Measurements from ENCODE around the gene SPOCK2. TPM values are rescaled to one million over a fixed set of nuclear protein-coding genes. Genes with fewer than 3 reads are reported as not detected.

The SPOCK2 gene
- total and polyA plus RNA-seq, 10 of the 15 experiments (the other 5 are each of a cell fraction or from before 2014, with no cell fraction given): 0.02 to 1.5 (median 0.58) TPM

DNA sequence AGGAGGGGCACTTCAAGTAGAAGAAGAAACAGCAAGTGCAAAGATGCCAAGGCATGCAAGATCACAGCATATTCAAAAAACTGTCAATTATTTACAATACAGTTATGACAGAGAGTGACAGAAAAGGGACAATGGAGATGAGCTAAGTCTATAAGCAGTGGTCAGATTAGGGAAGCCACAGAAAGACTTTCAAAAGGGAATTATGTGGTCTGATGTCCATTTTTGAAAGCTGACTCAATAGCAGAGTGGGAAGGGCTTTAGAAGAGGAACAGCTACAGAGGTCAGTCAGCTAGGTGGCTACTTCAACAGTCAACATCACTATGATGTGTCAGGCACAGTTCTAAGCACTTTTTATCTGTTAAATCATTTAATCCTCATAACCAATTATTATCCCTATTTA is 45.2 kb upstream of the SPOCK2 start:
- H3K4me2 ChIP-seq (ENCODE audit: control insufficient read depth, insufficient read depth): 0 out of 2 replicates have a peak overlapping the region, but pooled peaks have one; percentile 1
- ChIA-PET POLR2A (interaction anchor here (0.6 to 2.7 kb wide), 12 partner anchors 12 to 204 kb away, joined by 4 to 18 read pairs (median 6); partner anchors contain the start of genes ANAPC16 and DDIT4), SMC1A (ENCODE audit: uncharacterized antibody, unreplicated experiment) (interaction anchor here (0.6 to 10.7 kb wide), 30 partner anchors 8 to 237 kb away, joined by 3 to 168 read pairs (median 7); partner anchors contain the start of genes ANAPC16, ASCC1 and DDIT4), RAD21 (ENCODE audit: unreplicated experiment) (interaction anchor here (0.7 to 6.3 kb wide), 18 partner anchors 8 to 298 kb away, joined by 3 to 89 read pairs (median 13); partner anchors contain the start of genes ANAPC16, ASCC1, DDIT4 and PSAP), CTCF (interaction anchor here (0.6 to 6.5 kb wide), 19 partner anchors 15 to 209 kb away, joined by 3 to 127 read pairs (median 10); partner anchors contain the start of genes ANAPC16 and ASCC1)
- no peaks in the 10 kb centered on the region for H4K20me1 ChIP-seq (ENCODE audit: control insufficient read depth, insufficient read depth)
- DNase-seq (ENCODE audit: low read depth, low spot score) (peak; percentile 92), ATAC-seq (peak; percentile 91), FAIRE-seq (peak; percentile 31)
- no peak overlapping the region for H2AFZ ChIP-seq (ENCODE audit: control insufficient read depth, low read depth, low read length)
- no TSS peak for BruUV-seq (replicated peaks)
- H3K4me3 ChIP-seq: 0 out of 2 replicates have a peak overlapping the region, but pooled peaks have one; percentile 4
- in situ Hi-C loops (cut with MboI) (loop anchor here (5.0 kb wide), 1 partner anchor 204 kb away; no protein-coding TSS in a partner anchor), intact Hi-C loops (cut with micrococcal nuclease; ENCODE audit: unreplicated experiment) (loop anchor here (1.0 to 2.0 kb wide), 5 partner anchors 30 to 202 kb away; no protein-coding TSS in a partner anchor)
- H3K9me3 ChIP-seq (replicated peaks; ENCODE audit: control insufficient read depth, insufficient read depth, low read length): peaks cover 4% of the 10 kb centered on the region; the same call in 2 of the 3 replicates
- no peaks in the 10 kb centered on the region for H3K79me2 ChIP-seq (ENCODE audit: control insufficient read depth, insufficient read depth, low read length)
- H3K27ac ChIP-seq (ENCODE audit: control insufficient read depth, insufficient read depth): peak overlapping the region; percentile 75
- no peaks in the 10 kb centered on the region for H3K27me3 ChIP-seq (replicated peaks in 1 of 2; ENCODE audit: control insufficient read depth in 2 of 2, insufficient read depth in 2 of 2, low read length in 1 of 2)
- peaks cover 42% of the 10 kb centered on the region for H3K4me1 ChIP-seq (ENCODE audit: control insufficient read depth, insufficient read depth, low read length)
- H3K9ac ChIP-seq (ENCODE audit: control insufficient read depth, insufficient read depth, low read length): no peak overlapping the region
- peaks cover 2 to 4% of the 10 kb centered on the region in 2 experiments; a peak in 3 of 4 replicates for H3K36me3 ChIP-seq (ENCODE audit: control insufficient read depth in 2 of 2, insufficient read depth in 2 of 2, low read length in 1 of 2)
- TF ChIP-seq LARP7 (IDR thresholded peaks at IDR 0.05) (no peak), STAT3 (IDR thresholded peaks at IDR 0.05; ENCODE audit: low read depth, low read length) (0 out of 2 replicates have a peak, but pooled peaks have one; percentile 52), EGR1 (IDR thresholded peaks at IDR 0.05; ENCODE audit: borderline replicate concordance in 1 of 2, low read depth in 2 of 2, low read length in 2 of 2) (no peak), TARDBP (IDR thresholded peaks at IDR 0.05; ENCODE audit: borderline replicate concordance) (no peak), SPI1 (IDR thresholded peaks at IDR 0.05; ENCODE audit: borderline replicate concordance, insufficient read depth, low read depth, low read length) (peak; percentile 94), ZNF24 (IDR thresholded peaks at IDR 0.05) (peak; percentile 64; the same call in 1 of the 2 replicates), YBX1 (IDR thresholded peaks at IDR 0.05) (no peak), JUNB (IDR thresholded peaks at IDR 0.05) (peak; percentile 91), ZBTB11 (CRISPR knock-in tag; IDR thresholded peaks at IDR 0.05) (no peak)
- TF ChIP-seq, protein P1, sequence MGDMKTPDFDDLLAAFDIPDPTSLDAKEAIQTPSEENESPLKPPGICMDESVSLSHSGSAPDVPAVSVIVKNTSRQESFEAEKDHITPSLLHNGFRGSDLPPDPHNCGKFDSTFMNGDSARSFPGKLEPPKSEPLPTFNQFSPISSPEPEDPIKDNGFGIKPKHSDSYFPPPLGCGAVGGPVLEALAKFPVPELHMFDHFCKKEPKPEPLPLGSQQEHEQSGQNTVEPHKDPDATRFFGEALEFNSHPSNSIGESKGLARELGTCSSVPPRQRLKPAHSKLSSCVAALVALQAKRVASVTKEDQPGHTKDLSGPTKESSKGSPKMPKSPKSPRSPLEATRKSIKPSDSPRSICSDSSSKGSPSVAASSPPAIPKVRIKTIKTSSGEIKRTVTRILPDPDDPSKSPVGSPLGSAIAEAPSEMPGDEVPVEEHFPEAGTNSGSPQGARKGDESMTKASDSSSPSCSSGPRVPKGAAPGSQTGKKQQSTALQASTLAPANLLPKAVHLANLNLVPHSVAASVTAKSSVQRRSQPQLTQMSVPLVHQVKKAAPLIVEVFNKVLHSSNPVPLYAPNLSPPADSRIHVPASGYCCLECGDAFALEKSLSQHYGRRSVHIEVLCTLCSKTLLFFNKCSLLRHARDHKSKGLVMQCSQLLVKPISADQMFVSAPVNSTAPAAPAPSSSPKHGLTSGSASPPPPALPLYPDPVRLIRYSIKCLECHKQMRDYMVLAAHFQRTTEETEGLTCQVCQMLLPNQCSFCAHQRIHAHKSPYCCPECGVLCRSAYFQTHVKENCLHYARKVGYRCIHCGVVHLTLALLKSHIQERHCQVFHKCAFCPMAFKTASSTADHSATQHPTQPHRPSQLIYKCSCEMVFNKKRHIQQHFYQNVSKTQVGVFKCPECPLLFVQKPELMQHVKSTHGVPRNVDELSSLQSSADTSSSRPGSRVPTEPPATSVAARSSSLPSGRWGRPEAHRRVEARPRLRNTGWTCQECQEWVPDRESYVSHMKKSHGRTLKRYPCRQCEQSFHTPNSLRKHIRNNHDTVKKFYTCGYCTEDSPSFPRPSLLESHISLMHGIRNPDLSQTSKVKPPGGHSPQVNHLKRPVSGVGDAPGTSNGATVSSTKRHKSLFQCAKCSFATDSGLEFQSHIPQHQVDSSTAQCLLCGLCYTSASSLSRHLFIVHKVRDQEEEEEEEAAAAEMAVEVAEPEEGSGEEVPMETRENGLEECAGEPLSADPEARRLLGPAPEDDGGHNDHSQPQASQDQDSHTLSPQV (IDR thresholded peaks at IDR 0.05): no peak
- TF ChIP-seq, protein P2, sequence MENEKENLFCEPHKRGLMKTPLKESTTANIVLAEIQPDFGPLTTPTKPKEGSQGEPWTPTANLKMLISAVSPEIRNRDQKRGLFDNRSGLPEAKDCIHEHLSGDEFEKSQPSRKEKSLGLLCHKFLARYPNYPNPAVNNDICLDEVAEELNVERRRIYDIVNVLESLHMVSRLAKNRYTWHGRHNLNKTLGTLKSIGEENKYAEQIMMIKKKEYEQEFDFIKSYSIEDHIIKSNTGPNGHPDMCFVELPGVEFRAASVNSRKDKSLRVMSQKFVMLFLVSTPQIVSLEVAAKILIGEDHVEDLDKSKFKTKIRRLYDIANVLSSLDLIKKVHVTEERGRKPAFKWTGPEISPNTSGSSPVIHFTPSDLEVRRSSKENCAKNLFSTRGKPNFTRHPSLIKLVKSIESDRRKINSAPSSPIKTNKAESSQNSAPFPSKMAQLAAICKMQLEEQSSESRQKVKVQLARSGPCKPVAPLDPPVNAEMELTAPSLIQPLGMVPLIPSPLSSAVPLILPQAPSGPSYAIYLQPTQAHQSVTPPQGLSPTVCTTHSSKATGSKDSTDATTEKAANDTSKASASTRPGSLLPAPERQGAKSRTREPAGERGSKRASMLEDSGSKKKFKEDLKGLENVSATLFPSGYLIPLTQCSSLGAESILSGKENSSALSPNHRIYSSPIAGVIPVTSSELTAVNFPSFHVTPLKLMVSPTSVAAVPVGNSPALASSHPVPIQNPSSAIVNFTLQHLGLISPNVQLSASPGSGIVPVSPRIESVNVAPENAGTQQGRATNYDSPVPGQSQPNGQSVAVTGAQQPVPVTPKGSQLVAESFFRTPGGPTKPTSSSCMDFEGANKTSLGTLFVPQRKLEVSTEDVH (IDR thresholded peaks at IDR 0.05; ENCODE audit: low read depth, partially characterized antibody): no peak
- TF ChIP-seq, protein P3, sequence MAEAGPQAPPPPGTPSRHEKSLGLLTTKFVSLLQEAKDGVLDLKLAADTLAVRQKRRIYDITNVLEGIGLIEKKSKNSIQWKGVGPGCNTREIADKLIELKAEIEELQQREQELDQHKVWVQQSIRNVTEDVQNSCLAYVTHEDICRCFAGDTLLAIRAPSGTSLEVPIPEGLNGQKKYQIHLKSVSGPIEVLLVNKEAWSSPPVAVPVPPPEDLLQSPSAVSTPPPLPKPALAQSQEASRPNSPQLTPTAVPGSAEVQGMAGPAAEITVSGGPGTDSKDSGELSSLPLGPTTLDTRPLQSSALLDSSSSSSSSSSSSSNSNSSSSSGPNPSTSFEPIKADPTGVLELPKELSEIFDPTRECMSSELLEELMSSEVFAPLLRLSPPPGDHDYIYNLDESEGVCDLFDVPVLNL (IDR thresholded peaks at IDR 0.05; ENCODE audit: low read depth, low read length): no peak

All from GM12878 (cell line).